DMS79 treated with DMSO at 0.1 percent for 48 hours (cell line): ENCODE measurements around the gene SLC39A3.
A peak's percentile ranks its signal among the peaks of the same experiment; 100 is the strongest.

Experiments used
- DNase-seq: peaks from one replicate; lab custom pipeline; 2025; lab: John Stamatoyannopoulos, UW

The SLC39A3 gene

DNA sequence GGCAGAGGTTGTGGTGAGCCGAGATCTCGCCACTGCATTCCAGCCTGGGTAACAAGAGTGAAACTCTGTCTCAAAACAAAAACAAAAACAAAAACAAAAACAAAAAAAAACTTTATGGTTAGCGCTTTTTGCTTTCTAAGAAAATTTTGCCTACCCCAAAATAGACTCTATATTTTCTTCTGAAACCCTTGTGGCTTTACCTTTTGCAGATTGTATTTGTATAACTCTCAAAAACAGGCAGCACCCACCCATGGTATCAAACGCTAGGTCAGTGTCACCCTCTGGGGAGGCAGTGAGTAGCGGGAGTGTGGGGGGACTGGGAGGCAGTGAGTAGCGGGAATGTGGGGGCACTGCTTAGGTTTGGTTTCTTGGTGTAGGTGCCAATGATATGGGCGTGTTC is 7.5 kb upstream of the SLC39A3 start:
- no peak for DNase-seq

DNA sequence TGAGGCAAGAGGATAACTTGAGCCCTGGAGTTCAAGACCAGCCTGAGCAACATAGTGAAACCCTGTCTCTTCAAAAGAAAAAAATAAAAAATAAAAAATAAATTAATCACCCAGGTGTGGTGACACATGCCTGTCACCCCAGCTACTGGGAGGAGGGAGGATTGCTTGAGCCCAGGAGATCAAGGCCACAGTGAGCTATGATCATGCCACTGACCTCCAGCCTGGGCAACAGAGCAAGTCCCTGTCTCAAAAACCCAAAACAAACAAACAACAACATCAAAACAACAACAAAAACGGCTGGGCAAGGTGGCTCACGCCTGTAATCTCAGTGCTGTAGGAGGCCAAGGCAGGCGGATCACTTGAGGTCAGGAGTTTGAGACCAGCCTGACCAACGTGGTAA is 4.3 kb upstream of the SLC39A3 start:
- DNase-seq: no peak

DNA sequence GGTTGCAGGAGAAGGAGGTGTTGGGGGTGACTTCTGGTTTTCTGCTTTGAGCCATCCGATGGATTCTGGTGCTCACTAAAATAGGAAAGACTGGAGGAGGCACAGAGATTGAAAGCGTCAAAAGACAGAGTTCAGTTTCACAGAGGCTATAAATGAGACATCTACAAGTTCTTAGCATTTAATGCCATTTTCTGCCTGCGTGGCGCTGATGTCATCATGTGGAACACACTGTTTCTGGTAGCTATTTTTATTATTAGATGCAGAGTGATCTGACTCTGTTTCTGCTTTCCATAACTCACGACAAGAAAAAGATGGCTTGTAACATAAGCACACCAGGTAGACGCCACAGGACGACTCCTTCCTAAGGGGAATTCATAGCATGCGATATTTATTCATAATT is 3.3 kb upstream of the SLC39A3 start:
- DNase-seq: no peak

DNA sequence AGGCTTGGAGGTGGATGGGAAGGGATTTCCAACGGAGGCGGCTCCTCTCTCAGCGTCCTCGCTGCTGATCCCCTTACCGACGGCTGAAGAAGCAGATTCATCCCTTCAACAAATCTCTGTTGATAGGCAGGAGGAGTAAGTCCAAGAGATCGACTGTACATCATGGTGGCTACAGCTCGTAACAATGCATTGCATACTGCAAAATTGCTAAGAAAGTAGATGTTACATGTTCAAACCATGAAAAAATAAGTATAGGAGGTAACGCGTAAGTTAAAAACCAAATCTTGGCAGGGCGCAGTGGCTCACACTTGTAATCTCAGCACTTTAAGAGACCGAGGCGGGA is 468 bp upstream of the SLC39A3 start:
- DNase-seq: peak; percentile 56

DNA sequence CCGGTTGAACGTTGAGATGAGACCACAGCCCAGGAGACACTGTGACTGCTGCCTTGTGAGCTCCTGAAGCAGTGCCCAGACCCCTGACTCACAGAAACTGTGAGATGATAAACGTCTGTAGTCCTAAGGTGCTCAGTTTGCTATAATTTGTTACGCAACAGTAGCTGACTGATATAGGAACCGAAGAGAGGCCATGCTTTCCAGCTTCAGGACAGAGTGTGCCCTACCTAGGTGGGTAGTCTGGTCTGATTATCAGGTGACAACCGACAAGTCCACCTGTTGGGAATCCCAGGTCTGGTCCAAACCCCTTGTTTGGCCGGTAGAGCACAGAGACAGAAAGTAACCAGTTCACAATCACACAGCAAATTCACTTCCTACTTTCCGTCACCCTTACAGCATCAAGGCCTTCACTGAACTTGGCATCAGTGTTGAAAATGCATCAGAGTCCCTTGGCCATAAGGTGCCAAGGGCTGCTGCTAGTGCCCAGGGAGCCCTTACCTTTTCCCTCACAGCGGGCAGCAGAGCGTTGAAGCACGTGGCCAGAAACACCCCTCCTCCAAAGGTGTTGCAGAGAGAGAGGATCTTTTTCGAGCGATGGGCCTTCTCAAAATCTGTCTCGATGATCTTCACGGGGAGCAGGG is 3.1 kb downstream of the SLC39A3 start:
- no peak for DNase-seq

DNA sequence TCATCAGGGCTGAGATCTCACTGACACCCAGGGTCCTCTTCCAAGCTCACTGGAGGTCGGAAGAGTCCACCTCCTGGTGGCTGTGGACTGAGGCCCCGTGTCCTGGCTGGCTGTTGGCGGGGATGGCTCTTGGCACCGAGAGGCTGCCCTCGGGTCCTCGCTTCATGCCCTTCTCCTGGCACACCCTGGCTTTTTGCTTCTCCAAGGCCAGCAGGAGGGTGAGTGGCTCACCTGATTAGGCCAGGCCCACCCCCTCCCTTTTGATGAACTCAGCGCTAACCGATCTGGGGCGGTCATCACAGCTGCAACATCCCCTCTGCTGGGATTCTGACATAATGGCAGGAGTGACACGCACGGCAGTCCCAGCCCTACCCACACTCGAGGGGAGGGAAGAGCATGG is 4.4 kb downstream of the SLC39A3 start:
- DNase-seq: no peak

DNA sequence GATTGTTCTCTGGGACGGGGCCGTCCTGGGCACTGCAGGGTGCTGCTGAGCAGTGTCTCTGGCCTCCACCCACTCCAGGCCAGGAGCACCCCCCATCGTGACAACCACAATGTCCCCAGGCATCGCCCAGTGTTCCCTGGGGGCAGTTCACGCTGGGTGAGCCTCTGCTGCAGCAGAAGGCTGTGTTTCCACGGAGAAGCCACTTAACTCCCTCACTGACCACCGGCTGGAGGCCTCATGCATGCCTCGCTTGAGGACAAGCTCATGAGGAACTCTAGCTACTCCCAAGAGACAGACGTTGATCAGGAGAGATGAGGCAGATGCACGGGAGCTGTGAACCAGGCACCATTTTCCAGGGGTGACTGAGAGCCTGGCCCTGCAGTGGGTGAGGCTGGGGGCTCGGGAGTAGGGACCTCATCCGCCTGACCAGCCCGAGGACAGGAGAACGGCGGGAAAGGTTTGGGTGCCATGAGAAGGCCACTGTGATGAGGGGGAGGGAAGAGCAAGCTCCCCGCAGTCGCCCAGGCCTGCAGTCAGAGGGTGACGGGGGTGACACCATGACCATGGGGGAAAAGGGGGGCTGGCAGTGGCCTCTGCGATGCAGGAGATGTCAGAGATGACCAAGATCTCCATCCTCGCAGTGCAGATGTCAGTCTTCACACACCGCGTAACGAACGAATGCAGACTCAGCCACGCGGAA is 5.1 kb downstream of the SLC39A3 start:
- DNase-seq: no peak

DNA sequence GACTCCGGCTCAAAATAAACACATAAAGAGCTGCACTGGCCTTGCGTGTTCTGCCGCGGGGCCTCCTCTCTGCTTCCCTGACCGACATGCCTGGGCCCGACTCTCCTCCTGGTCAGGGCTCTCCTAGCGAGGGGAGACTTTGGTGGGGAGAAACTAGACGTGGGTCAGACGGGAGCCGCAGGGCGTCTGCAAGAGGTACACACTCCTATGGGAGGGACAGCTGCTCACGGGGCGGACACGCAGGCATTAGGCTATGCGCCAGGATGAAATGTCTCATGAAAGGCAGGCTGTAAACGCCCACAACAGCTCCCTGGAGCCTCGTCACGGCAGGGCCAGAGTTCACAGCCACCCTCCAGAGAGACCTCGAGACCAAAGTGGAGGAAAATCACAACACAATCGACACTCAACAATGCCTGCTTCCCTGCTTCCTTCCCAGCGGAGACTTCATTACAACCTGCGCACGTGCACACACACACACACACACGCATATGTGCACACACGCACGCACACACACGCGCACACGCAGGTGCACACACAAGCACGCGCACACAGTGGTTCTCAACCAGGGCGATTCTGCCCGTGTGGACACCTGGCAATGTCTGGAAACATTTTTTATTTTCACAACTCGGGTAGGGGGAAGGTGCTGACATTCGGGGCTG is 5.8 kb downstream of the SLC39A3 start:
- no peak for DNase-seq

DNA sequence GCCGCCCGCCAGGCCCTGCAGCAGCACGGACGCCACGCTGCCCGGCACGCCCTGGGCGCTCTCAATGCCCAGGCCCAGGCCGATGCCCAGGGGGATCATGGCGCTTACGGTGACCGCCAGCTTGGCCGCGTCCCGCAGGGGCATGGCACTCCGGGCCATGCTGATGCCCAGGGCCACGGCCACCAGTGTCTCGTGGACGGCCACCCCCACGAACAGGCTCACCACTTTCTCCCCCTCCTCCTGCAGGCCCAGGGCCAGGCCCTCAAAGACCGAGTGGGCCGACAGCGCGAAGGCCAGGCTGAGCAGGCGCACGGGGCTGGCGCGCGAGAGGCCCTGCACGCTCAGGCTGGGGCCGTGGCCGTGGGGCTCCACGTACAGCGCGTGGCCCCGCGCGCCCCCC is 6.9 kb downstream of the SLC39A3 start:
- no peak for DNase-seq

DNA sequence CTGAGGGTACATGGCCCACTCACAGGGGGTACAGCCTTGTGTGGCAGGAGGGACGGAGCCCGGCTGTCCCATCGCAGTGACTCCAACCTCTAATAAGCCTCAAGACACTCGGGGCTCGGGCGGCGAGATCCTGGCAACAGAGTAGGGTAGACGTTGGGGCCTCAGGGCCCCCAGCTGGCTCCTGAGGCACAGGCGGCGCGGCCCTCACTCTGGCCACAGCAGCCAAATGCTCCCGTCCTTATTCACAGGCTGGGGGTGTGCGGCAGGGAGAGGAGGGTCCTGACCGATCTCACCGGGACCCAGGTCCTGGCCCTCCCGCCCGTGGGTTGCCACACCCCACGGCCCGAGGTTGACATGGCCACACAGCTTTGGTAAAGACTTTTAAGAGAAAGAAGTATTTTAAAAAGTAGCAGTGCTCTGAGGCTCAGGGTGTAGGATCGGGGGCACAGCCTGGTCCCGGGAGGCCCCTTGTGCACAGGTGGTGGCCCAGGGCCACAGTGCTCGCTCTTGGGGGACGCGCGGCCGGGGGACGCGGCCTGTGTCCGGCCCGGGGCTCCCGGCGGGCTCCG is 7.6 kb downstream of the SLC39A3 start:
- no peak for DNase-seq

DNA sequence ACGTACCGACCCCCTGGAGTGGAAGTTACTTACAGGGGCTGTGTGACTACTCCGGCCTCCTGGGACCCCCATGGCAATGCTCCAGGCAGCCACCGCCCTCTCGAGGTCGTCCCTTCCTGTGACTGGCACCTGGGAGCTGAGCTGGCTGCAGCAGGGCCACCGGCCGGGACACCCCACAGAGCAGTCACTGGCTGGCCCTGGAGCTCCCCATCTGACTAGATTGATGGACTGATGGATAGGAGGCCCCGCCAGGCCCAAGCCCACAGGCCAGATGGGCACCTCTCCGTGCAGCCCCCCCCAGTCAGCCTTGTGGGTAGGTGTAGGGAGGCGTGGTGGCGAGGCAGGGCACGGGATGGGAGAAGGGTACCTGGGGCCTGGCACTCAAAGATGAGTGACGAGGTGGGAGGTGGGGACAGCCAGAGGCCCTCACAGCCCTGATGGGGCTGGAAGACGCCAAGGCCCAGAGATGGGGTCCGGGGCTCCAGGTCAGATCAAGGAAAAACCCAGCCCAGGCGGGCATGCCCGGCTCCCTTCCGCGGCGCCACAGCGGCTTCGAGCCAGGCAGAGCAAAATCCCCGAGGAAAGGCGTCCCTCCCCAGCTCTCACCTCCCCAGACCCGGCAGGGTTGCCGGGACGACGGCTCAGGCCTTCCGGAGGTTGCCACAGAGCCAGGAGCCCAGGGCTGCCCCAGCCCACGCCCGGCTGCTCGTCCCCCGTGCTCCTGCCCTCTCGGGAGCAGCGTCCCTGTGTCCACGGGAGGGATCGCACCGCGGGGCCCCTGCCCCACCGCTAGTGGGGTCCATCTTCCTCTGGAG is 8.4 kb downstream of the SLC39A3 start:
- DNase-seq: no peak

DNA sequence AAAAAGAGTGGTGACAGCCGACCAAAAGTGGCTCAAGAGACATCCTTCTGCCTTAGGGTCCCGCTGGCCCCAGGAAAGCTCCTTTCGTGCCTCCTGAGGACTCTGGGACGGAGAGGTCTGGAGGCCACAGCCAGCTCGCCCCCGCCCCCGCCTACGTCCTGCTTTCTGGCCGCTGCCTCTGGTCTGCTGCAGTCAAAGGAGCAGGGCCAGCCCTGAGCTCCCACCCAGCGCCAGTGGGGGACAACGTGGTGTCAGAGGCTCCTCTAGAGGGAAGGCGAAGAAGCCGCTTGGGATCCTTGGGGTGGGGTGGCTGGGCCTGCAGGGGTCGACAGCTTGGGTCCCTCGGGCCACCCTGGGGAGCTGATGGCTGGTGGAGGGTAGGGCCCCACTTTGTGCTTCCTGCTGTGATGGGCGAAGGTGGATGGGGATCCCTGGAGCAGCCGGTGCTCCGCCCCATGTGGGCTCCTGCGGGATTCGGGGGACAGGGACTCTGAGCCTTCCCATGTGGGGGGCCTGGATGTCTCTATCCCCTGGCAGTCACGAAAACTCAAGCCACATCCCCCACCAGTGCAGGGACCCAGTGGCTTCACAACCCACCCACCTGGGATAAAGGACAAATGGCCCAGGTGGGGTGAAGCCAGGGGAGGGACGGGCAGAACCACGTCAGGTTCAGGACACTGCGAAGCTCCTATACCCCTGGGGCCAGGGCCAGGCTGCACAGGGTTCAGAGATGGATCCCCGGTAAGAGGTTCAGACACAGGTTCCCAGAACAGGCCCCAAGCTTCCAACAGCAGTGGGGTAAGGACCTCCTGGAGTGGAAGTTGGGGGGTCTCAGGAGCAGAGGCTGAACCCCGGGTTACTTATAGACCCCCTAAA is 9.6 kb downstream of the SLC39A3 start:
- no peak for DNase-seq

DNA sequence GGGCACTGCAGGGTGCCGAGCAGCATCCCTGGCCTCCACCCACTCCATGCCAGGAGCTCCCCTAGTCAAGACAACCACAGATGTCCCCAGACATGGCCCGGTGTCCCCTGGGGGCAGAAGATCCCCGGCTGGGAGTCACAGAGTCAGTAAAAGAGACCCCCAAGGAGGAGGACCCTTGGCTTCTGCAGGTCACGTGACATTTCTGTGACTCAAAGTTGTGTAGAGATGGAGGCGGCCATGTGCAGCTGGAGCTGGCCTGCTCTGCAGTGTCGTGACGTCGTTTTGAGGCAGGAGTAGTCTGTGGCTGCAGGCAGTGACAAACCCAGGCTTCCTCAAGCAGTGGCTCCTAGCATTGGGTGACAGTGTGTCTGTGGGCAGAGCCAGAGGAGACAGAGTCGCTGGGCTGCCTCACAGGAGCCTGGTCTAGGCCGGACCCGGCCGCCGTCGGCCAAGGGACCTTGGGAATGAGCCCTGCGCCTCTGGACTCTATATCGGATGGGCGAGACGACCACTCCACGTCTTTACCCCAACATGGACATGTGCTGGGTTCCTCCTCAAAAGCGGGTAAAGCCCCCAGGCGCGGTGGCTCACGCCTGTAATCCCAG is 10.9 kb downstream of the SLC39A3 start:
- no peak for DNase-seq

DNA sequence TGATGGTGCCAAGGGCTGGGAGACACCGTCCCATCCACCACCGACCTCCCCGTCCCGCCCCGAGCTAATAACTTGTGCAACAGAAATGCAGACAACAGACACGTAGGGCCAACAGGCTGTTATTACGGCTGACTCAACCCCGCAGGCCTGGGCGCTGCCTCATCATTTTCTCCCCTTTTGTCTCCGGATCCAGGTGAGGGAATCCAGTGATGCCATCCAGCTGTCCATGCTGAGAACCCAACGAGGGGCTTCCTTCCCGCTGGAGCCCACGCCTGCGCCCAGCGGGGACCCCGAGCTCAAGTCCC is 12.2 kb downstream of the SLC39A3 start:
- DNase-seq: no peak

DNA sequence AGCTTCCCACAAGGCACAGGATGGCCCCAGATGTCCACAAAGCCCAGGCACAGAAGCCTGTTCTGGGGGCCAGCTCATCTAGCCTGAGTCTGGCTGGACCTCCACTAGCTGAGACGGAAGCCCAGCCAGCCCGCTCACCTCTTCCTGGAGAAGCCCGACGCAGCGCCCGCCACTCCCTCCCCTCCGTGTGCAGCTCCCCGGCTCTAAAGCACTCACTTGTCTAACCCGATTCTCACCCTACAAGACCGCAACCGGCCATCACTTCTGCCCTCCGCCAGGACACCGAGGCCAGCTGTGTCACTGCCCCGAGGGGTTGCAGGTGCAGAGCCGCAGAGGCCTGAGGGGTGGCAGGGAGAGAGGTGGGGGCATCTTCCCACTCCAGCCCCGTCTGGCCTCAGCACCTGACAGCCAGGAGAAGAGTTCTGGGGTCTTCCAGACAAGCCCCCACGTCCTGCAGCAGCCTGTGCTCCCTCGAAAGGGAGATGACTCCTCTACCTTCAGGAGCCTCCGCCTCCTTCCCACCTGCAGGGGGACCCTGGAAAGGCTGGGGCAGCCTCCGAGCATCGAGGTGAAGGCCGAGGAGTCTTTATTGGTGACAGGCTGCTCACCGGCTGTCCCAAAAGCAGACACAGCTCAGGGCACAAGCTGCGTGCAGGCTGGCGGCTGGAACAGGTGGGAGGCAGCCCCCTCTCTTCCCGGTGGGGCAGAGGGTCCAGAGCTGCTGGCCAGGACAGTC is 12.7 kb downstream of the SLC39A3 start:
- DNase-seq: no peak

DNA sequence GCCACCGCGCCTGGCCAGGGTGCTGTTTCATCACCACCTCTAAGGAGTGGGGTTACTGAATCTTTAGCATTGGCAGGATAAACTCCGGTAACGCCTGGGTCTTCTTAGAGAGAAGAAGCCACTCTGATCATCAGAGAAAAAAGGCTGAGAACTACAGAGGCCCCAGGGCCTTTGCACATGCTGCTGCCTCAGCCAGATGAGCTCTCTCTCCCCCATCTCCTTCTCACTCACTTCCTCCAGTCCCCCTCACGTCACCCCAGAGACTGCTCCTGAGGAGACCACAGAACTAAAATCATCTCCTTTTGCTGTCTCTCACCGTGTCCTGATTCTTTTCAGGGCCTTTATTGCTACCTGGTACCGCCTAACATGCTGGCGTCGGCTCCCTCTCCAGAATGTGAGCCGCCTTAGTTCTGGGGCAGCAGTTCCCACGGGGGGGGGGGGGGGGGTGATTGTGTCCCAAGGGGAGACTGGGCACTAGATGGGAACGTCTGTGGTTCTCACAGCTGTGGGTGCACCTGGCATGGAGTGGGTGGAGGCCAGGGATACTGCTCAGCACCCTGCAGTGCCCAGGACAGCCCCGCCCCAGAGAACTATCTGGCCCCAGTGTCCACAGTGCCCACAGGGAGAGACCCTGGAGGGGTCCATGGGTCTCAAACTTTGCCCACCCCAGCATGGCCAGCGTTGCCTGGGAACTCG is 13.5 kb downstream of the SLC39A3 start:
- no peak for DNase-seq

DNA sequence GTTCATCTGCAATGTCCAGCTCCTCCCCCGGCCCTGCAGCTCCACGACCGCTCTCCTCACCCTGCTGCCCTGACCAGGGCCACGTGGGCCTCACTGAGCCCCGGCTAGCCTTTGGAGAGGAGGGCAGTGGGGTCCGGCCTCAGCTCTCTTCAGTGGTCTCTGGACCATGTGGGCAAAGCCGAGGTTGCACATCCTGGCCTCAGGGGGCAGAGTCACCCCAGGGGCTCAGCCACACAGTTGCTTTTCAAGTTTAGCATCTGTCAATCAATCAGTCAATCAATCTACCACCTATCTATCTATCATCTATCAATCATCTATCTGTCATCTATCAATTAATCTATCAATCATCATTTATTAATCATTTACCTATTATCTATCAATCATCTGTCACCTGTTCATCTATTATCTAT is 15.7 kb downstream of the SLC39A3 start:
- DNase-seq: no peak

DNA sequence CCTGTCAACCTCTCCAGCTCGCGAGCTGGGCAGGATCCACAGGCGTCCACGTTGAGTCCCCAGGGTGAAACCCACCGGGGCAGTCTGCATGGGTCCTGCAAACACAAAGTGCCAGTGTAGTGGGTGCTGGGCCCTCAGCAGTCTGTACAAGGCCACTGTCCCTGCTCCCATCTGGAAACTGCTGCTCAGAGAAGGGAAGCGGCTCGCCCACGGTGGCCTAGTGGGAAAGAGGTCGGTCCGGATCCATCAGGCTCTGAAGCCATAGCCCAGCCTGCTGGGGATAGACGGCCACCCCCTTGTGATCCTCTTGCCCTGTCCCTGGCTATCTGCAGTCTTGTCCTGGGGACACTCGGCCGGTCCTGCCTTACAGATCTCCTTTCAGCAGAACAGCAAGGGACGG is 16.1 kb downstream of the SLC39A3 start:
- no peak for DNase-seq

DNA sequence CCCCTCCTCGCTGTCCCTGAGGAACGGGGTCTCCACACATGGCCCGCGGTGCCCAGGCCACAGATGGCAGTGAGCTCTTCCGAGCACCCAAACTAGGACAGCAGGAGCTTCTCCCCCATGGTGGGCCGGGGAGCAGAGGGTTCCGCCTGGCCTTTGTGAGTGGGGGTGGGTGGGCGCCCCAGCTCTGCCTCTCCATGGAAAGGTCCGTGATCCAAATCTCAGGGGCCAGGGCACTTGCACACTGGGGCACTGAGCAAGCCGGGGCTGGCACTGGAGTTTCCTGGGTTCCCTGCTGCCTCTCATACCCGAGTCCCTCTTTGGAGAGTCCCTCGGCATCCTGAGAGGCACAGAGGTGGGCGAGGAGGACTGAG is 16.5 kb downstream of the SLC39A3 start:
- DNase-seq: no peak
